Right lobe of liver (tissue), 4 donors: ENCODE data around the gene DRC7.

ENCODE experiments used
- CTCF ChIP-seq, 4 donors: fragments of 200-600 bp in 3 of 4; fragments of 450-650 bp in 1 of 4; IDR thresholded peaks; one replicate each; pipeline versions ENCODE4 v1.5.1 to v1.8.0; 2016 to 2022; ENCODE audit warnings: antibody characterized with exemption in 4 of 4, mild to moderate bottlenecking in 2 of 4
- POLR2A ChIP-seq: fragments of 450-650 bp; IDR thresholded peaks from one replicate; pipeline ENCODE4 v1.6.1; 2017; ENCODE audit warnings: antibody characterized with exemption, mild to moderate bottlenecking
- donor health status: DM: no; HTN: no; CAD: no.
- donor health status: DM: no; HTN: no; CAD: no.
- donor health status: DM: no; HTN: yes; CAD: no.

- no peak for TF ChIP-seq CTCF (IDR thresholded peaks at IDR 0.05)
- TF ChIP-seq POLR2A: no peak
Observed at GRCh38 chr16:57729182-57729484, 34.5 kb downstream of the DRC7 start.
